Measurements from ENCODE around the gene CSNK1D. TPM values are rescaled to one million over a fixed set of nuclear protein-coding genes. Genes with fewer than 3 reads are reported as not detected.
A peak's percentile ranks its signal among the peaks of the same experiment; 100 is the strongest.

The CSNK1D gene
- total RNA-seq, 1 experiment from 2014 or later, result 196 TPM

DNA sequence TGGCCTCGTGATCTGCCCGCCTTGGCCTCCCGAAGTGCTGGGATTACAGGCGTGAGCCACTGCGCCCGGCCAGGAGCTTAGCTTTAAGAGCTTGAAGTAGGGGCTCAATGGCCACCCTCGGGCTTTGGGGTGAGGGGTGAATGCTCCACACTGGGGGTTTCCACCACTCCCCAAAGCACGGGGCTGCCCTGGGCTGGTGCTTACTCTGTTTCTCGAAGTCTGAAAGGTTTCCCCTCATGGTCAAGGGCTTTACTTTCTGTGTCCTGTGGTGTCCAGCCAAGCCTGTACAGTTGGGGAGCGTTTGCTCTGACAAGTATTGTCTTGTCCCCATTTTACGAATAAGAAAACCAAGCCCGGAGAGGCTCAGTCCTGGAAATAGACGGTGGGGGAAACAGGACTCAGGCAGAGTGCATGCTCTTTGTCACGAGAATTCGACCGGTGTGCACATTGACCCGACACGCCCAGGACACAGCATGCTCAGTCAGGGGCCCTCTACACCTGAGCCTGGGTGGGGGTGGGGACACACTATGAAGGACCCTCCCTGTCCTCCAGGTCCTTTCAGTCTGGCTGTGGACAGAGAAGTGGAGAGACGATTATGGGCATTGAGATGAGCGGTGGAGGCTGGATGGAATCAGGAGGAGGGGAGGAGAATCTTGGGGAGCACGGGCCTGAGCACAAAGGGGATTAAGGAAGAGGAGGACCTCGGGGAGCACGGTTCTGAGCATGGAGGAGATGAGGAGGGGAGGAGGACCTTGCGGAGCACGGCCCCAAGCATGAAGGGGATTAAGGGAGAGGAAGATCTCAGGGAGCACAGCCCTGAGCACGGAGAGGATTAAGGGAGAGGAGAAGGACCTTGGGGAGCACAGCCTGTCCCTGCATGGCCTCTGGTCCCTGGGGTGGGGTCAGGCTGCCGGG is 36.4 kb upstream of the CSNK1D start:
- H3K27ac Mint-ChIP-seq (ENCODE audit: unreplicated experiment), result no peak overlapping the region
- peak; percentile 37 to 78 for DNase-seq
- no peaks in the 10 kb centered on the region for H3K27me3 Mint-ChIP-seq (ENCODE audit: insufficient read depth, unreplicated experiment)
- intact Hi-C loops (cut with micrococcal nuclease; ENCODE audit: unreplicated experiment), result no loop called here
- peaks cover 14% of the 10 kb centered on the region for H3K4me1 Mint-ChIP-seq (ENCODE audit: low read depth, unreplicated experiment)
- Histone ChIP-seq H3K27me3 (replicated peaks; ENCODE audit: control insufficient read depth, insufficient read depth, low read length) (no peaks in the 10 kb centered on the region), H3K4me1 (peaks cover 17% of the 10 kb centered on the region), H3K9me3 (no peaks in the 10 kb centered on the region), H3K4me3 (ENCODE audit: low read depth, low read length) (no peak overlapping the region), H3K36me3 (ENCODE audit: control insufficient read depth, insufficient read depth, low read length) (no peaks in the 10 kb centered on the region)
- no peaks in the 10 kb centered on the region for H3K36me3 Mint-ChIP-seq (ENCODE audit: insufficient read depth, unreplicated experiment)
- H3K4me3 Mint-ChIP-seq (ENCODE audit: unreplicated experiment), result no peak overlapping the region
- no peaks in the 10 kb centered on the region for H3K9me3 Mint-ChIP-seq (ENCODE audit: unreplicated experiment)
- ChIA-PET CTCF (interaction anchor here (0.9 kb wide), 1 partner anchor 9 kb away, joined by 4 read pairs; no protein-coding TSS in a partner anchor), POLR2A (no interaction called here)
- TF ChIP-seq, protein P1, sequence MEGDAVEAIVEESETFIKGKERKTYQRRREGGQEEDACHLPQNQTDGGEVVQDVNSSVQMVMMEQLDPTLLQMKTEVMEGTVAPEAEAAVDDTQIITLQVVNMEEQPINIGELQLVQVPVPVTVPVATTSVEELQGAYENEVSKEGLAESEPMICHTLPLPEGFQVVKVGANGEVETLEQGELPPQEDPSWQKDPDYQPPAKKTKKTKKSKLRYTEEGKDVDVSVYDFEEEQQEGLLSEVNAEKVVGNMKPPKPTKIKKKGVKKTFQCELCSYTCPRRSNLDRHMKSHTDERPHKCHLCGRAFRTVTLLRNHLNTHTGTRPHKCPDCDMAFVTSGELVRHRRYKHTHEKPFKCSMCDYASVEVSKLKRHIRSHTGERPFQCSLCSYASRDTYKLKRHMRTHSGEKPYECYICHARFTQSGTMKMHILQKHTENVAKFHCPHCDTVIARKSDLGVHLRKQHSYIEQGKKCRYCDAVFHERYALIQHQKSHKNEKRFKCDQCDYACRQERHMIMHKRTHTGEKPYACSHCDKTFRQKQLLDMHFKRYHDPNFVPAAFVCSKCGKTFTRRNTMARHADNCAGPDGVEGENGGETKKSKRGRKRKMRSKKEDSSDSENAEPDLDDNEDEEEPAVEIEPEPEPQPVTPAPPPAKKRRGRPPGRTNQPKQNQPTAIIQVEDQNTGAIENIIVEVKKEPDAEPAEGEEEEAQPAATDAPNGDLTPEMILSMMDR (IDR thresholded peaks at IDR 0.05; ENCODE audit: insufficient read depth in 1 of 2, low read depth in 1 of 2, low read length in 1 of 2, severe bottlenecking in 1 of 2, unreplicated experiment in 1 of 2), result no peak
- no TSS peak for BruUV-seq (replicated peaks)

DNA sequence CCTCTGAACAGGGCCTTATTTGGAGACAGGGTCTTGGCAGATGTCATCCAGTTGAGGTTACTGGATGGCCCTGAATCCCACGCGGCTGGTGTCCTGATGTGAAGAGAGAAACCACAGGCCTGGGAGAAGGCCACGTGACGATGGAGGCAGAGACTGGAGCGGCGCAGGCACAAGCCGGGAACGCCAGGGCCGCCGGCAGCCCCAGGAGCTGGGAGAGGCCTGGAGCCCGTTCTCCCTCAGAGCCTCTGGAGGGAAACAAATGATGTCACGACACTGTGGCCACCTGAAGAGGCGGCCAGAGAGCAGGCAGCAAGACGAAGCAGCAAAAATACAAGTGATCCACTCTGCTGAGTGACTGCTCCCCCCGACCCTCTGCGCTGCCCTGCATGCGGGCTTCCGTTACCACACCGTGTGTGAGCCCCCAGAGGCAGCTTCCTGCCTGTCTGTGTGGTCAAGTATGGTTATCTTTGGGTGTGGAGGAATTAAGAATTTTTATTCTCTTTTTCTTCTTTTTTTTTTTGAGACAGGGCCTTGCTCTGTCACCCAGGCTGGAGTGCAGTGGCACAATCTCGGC is 32.3 kb upstream of the CSNK1D start:
- no TSS peak for BruUV-seq (replicated peaks)
- DNase-seq, result no peak
- no peaks in the 10 kb centered on the region for H3K36me3 ChIP-seq (ENCODE audit: control insufficient read depth, insufficient read depth, low read length)
- H3K36me3 Mint-ChIP-seq (ENCODE audit: insufficient read depth, unreplicated experiment), result no peaks in the 10 kb centered on the region
- H3K27me3 Mint-ChIP-seq (ENCODE audit: insufficient read depth, unreplicated experiment), result no peaks in the 10 kb centered on the region
- TF ChIP-seq, protein P1 (IDR thresholded peaks at IDR 0.05; ENCODE audit: insufficient read depth in 1 of 2, low read depth in 1 of 2, low read length in 1 of 2, severe bottlenecking in 1 of 2, unreplicated experiment in 1 of 2), result no peak
- peaks cover 40% of the 10 kb centered on the region for H3K4me1 ChIP-seq
- no peaks in the 10 kb centered on the region for H3K27me3 ChIP-seq (replicated peaks; ENCODE audit: control insufficient read depth, insufficient read depth, low read length)
- POLR2A ChIA-PET, result no interaction called here
- intact Hi-C loops (cut with micrococcal nuclease; ENCODE audit: unreplicated experiment), result no loop called here
- no peak overlapping the region for H3K4me3 ChIP-seq (ENCODE audit: low read depth, low read length)
- no peak overlapping the region for H3K4me3 Mint-ChIP-seq (ENCODE audit: unreplicated experiment)
- peaks cover 14% of the 10 kb centered on the region for H3K4me1 Mint-ChIP-seq (ENCODE audit: low read depth, unreplicated experiment)
- H3K9me3 ChIP-seq, result no peaks in the 10 kb centered on the region
- no peak overlapping the region for H3K27ac Mint-ChIP-seq (ENCODE audit: unreplicated experiment)
- H3K9me3 Mint-ChIP-seq (ENCODE audit: unreplicated experiment), result no peaks in the 10 kb centered on the region
- CTCF ChIA-PET, result no interaction called here

DNA sequence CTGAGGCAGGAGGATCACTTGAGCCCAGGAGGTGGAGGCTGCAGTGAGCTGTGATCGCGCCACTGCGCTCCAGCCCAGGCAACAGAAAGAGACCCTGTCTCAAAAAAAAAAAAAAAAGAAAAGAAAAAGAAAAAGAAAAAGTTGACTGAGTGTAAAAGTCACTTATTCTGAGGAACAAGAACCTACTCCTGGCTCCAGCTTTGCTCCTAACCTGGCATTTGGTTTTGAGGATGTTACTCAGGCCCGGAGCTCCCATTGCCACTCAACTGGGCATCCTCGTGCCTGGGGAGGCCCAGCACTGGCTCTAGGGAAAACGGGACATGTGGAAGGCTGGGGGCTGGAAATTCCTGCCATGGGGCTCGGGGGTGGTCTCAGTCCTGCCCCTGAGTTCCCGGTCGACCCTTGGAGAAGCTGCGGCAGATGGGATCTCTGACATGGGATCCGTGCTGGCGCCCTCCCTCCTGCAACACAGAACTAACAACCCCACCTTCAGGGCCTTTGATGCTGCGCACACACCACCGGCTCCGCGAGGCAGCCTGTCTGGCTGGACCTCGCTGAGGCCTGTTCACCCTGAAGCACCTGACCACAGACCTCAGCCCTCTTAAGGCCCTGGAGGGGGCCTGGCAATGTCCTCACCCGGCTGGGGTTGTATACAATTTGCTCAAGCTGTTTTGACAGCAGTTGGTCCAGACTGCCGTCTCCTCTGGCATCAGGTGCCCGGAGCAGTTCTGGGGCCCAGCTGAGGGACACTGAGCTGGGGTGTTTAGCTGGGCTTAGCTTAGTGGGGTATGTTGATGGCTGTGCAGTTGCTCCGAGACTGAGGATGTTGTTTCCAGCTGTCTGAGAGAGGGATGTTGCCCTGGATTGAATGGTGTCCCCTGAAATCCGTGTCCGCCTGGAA is 31.6 kb upstream of the CSNK1D start:
- BruUV-seq (replicated peaks), result no TSS peak
- Mint-ChIP-seq H3K4me3 (ENCODE audit: unreplicated experiment) (no peak overlapping the region), H3K9me3 (ENCODE audit: unreplicated experiment) (no peaks in the 10 kb centered on the region), H3K4me1 (ENCODE audit: low read depth, unreplicated experiment) (peaks cover 10% of the 10 kb centered on the region), H3K27me3 (ENCODE audit: insufficient read depth, unreplicated experiment) (no peaks in the 10 kb centered on the region), H3K36me3 (ENCODE audit: insufficient read depth, unreplicated experiment) (no peaks in the 10 kb centered on the region), H3K27ac (ENCODE audit: unreplicated experiment) (no peak overlapping the region)
- DNase-seq, result peak in 1 of 2 experiments; percentile 45
- Histone ChIP-seq H3K9me3 (no peaks in the 10 kb centered on the region), H3K27me3 (replicated peaks; ENCODE audit: control insufficient read depth, insufficient read depth, low read length) (no peaks in the 10 kb centered on the region), H3K36me3 (ENCODE audit: control insufficient read depth, insufficient read depth, low read length) (no peaks in the 10 kb centered on the region), H3K4me3 (ENCODE audit: low read depth, low read length) (no peak overlapping the region), H3K4me1 (peaks cover 35% of the 10 kb centered on the region)
- ChIA-PET CTCF (interaction anchor here (0.7 to 1.3 kb wide), 3 partner anchors 18 to 189 kb away, joined by 3 to 7 read pairs (median 4); no protein-coding TSS in a partner anchor), POLR2A (no interaction called here)
- TF ChIP-seq, protein P1 (IDR thresholded peaks at IDR 0.05; ENCODE audit: insufficient read depth in 1 of 2, low read depth in 1 of 2, low read length in 1 of 2, severe bottlenecking in 1 of 2, unreplicated experiment in 1 of 2), result no peak
- intact Hi-C loops (cut with micrococcal nuclease; ENCODE audit: unreplicated experiment), result no loop called here

Data from Caco-2 (cell line).